Erythroblast (primary cell): ENCODE measurements around the gene CTNND2.

ENCODE experiments used
- GATA1 ChIP-seq: IDR thresholded peaks from 2 replicates; pipeline ENCODE4 v1.6.1; 2011; ENCODE audit warnings: low read depth, mild to moderate bottlenecking, control low read depth, low read length, moderate library complexity
- POLR2A ChIP-seq: IDR thresholded peaks from 2 replicates; pipeline ENCODE4 v1.6.1; 2011; ENCODE audit warnings: mild to moderate bottlenecking, low read length

- no peak for TF ChIP-seq POLR2A
- TF ChIP-seq GATA1: no peak
Measured at GRCh38 chr5:11371021-11371420, 533.2 kb downstream of the CTNND2 start.
